Activated CD4-positive, alpha-beta T cell treated with anti-CD3 and anti-CD28 coated beads, Interleukin-2, amount 10 ng/mL, durations not matched to agents 7 days and 5 days (primary cell): ENCODE measurements around the gene ONECUT3. TPM values are rescaled to one million over a fixed set of nuclear protein-coding genes. Genes with fewer than 3 reads are reported as not detected.
"Not testable (repeated sequence)": the region's sequence is repeated elsewhere in the genome, so short reads cannot be mapped to it uniquely, and the experiment has no call there.

ENCODE experiments used
- CTCF ChIA-PET: fragments of 350-600 bp; sonication (Branson Sonifier 250); formaldehyde crosslinking; loops from one replicate; lab custom pipeline; 2021; ENCODE audit warnings: antibody characterized with exemption; lab: Charles Lee
- POLR2A ChIA-PET: fragments of 350-600 bp; sonication (Branson Sonifier 250); formaldehyde crosslinking; loops from one replicate; lab custom pipeline; 2021; ENCODE audit warnings: antibody characterized with exemption; lab: Charles Lee
- DNase-seq: peaks from one replicate; pipeline ENCODE4 v3.0.0-alpha.2; 2020
- H3K27ac Mint-ChIP-seq: one replicate; pipeline ENCODE4 v1.8.0; 2021; ENCODE audit warnings: mild to moderate bottlenecking, moderate library complexity, mixed read lengths
- H3K27me3 Mint-ChIP-seq: one replicate; pipeline ENCODE4 v1.8.0; 2021; ENCODE audit warnings: mixed read lengths
- H3K36me3 Mint-ChIP-seq: one replicate; pipeline ENCODE4 v1.8.0; 2021; ENCODE audit warnings: low read depth, mixed read lengths
- H3K4me1 Mint-ChIP-seq: one replicate; pipeline ENCODE4 v1.8.0; 2021; ENCODE audit warnings: mixed read lengths
- H3K4me3 Mint-ChIP-seq: one replicate; pipeline ENCODE4 v1.8.0; 2021; ENCODE audit warnings: mild to moderate bottlenecking, moderate library complexity, mixed read lengths
- H3K9me3 Mint-ChIP-seq: one replicate; pipeline ENCODE4 v1.8.0; 2021; ENCODE audit warnings: mixed read lengths
- total RNA-seq, 2 experiments: library from RNA; stranded (reverse); gene quantifications; one replicate each; pipeline ENCODE4 v1.2.3, GENCODE V29; 2021

ONECUT3 gene
- total RNA-seq, 2 experiments from 2014 or later = not detected

- H3K27me3 Mint-ChIP-seq = peaks cover 55% of the 10 kb centered on the region
- H3K36me3 Mint-ChIP-seq = no peaks in the 10 kb centered on the region
- DNase-seq = peak; percentile 17
- peak overlapping the region; percentile 13 for H3K4me3 Mint-ChIP-seq
- peaks cover 9% of the 10 kb centered on the region for H3K4me1 Mint-ChIP-seq
- ChIA-PET CTCF (interaction anchor here (0.6 to 0.8 kb wide), 2 partner anchors 34 to 1082 kb away, joined by 3 to 5 read pairs; no protein-coding TSS in a partner anchor), POLR2A (interaction anchor here (0.6 kb wide), 1 partner anchor 33 kb away, joined by 5 read pairs; no protein-coding TSS in a partner anchor)
- H3K9me3 Mint-ChIP-seq = no peaks in the 10 kb centered on the region
- H3K27ac Mint-ChIP-seq = peak overlapping the region; percentile 68
Observed at GRCh38 chr19:1754636-1755466, 1.5 kb downstream of the ONECUT3 start.

- ChIA-PET POLR2A (no interaction called here), CTCF (no interaction called here)
- H3K27me3 Mint-ChIP-seq = peaks cover 53% of the 10 kb centered on the region
Observed at GRCh38 chr19:1755467-1756171, 2.3 kb downstream of the ONECUT3 start.

GRCh38 chr19:1756264-1756663 is 3.0 kb downstream of the ONECUT3 start:
- H3K27me3 Mint-ChIP-seq = peaks cover 55% of the 10 kb centered on the region
- POLR2A ChIA-PET = no interaction called here
- H3K9me3 Mint-ChIP-seq = no peaks in the 10 kb centered on the region
- CTCF ChIA-PET = interaction anchor here (0.7 kb wide), 1 partner anchor 30 kb away, joined by 3 read pairs; no protein-coding TSS in a partner anchor
- no peaks in the 10 kb centered on the region for H3K36me3 Mint-ChIP-seq
- no peak for DNase-seq
- H3K27ac Mint-ChIP-seq = peak overlapping the region; percentile 13
- H3K4me3 Mint-ChIP-seq = no peak overlapping the region
- H3K4me1 Mint-ChIP-seq = peaks cover 5% of the 10 kb centered on the region

More at GRCh38 chr19:1755467-1756171, 2.3 kb downstream of the ONECUT3 start:
- H3K4me1 Mint-ChIP-seq = peaks cover 5% of the 10 kb centered on the region
- H3K36me3 Mint-ChIP-seq = no peaks in the 10 kb centered on the region
- no peaks in the 10 kb centered on the region for H3K9me3 Mint-ChIP-seq
- peak overlapping the region; percentile 5 for H3K4me3 Mint-ChIP-seq
- peak overlapping the region; percentile 37 for H3K27ac Mint-ChIP-seq
- no peak for DNase-seq

GRCh38 chr19:1756705-1757465 is 3.6 kb downstream of the ONECUT3 start:
- H3K9me3 Mint-ChIP-seq = no peaks in the 10 kb centered on the region
- ChIA-PET POLR2A (no interaction called here), CTCF (interaction anchor here (0.7 kb wide), 1 partner anchor 29 kb away, joined by 3 read pairs; no protein-coding TSS in a partner anchor)
- no peak overlapping the region for H3K4me3 Mint-ChIP-seq
- H3K27me3 Mint-ChIP-seq = peaks cover 55% of the 10 kb centered on the region
- H3K36me3 Mint-ChIP-seq = peaks cover 3% of the 10 kb centered on the region
- H3K4me1 Mint-ChIP-seq = peaks cover 5% of the 10 kb centered on the region
- no peak for DNase-seq
- peak overlapping the region; percentile 57 for H3K27ac Mint-ChIP-seq

- no peak for DNase-seq
- Mint-ChIP-seq H3K4me3 (peak overlapping the region; percentile 32), H3K27ac (no peak overlapping the region), H3K4me1 (peaks cover 5% of the 10 kb centered on the region), H3K27me3 (peaks cover 53% of the 10 kb centered on the region), H3K36me3 (peaks cover 3% of the 10 kb centered on the region), H3K9me3 (no peaks in the 10 kb centered on the region)
- ChIA-PET CTCF (no interaction called here), POLR2A (no interaction called here)
Observed at GRCh38 chr19:1757468-1758230, 4.3 kb downstream of the ONECUT3 start.

GRCh38 chr19:1758231-1758577 is 4.9 kb downstream of the ONECUT3 start:
- peaks cover 53% of the 10 kb centered on the region for H3K27me3 Mint-ChIP-seq
- ChIA-PET POLR2A (no interaction called here), CTCF (no interaction called here)
- H3K27ac Mint-ChIP-seq = no peak overlapping the region
- no peak for DNase-seq
- peaks cover 5% of the 10 kb centered on the region for H3K4me1 Mint-ChIP-seq
- peaks cover 3% of the 10 kb centered on the region for H3K36me3 Mint-ChIP-seq
- H3K9me3 Mint-ChIP-seq = no peaks in the 10 kb centered on the region
- peak overlapping the region; percentile 32 for H3K4me3 Mint-ChIP-seq

- H3K36me3 Mint-ChIP-seq = peaks cover 3% of the 10 kb centered on the region
- DNase-seq = no peak
- ChIA-PET POLR2A (no interaction called here), CTCF (no interaction called here)
- H3K9me3 Mint-ChIP-seq = no peaks in the 10 kb centered on the region
- no peak overlapping the region for H3K4me3 Mint-ChIP-seq
- no peak overlapping the region for H3K27ac Mint-ChIP-seq
- H3K4me1 Mint-ChIP-seq = peaks cover 5% of the 10 kb centered on the region
- peaks cover 63% of the 10 kb centered on the region for H3K27me3 Mint-ChIP-seq
Observed at GRCh38 chr19:1758959-1759903, 5.9 kb downstream of the ONECUT3 start.

- no peak overlapping the region for H3K4me3 Mint-ChIP-seq
- no peak for DNase-seq
- H3K27me3 Mint-ChIP-seq = peaks cover 67% of the 10 kb centered on the region
- H3K9me3 Mint-ChIP-seq = no peaks in the 10 kb centered on the region
- ChIA-PET CTCF (no interaction called here), POLR2A (no interaction called here)
- peaks cover 3% of the 10 kb centered on the region for H3K36me3 Mint-ChIP-seq
- peaks cover 5% of the 10 kb centered on the region for H3K4me1 Mint-ChIP-seq
- H3K27ac Mint-ChIP-seq = no peak overlapping the region
Observed at GRCh38 chr19:1760020-1760419, 6.7 kb downstream of the ONECUT3 start.

GRCh38 chr19:1760786-1761527 is 7.7 kb downstream of the ONECUT3 start:
- CTCF ChIA-PET, POLR2A ChIA-PET, H3K9me3 Mint-ChIP-seq, H3K4me1 Mint-ChIP-seq, H3K36me3 Mint-ChIP-seq, DNase-seq, H3K4me3 Mint-ChIP-seq, H3K27ac Mint-ChIP-seq: not testable (repeated sequence)
- H3K27me3 Mint-ChIP-seq = peaks cover 74% of the 10 kb centered on the region

- peak overlapping the region; percentile 71 for H3K27ac Mint-ChIP-seq
- H3K4me1 Mint-ChIP-seq = peaks cover 3% of the 10 kb centered on the region
- CTCF ChIA-PET = no interaction called here
- no peaks in the 10 kb centered on the region for H3K9me3 Mint-ChIP-seq
- H3K4me3 Mint-ChIP-seq = peak overlapping the region; percentile 34
- H3K27me3 Mint-ChIP-seq = peaks cover 71% of the 10 kb centered on the region
- no peak for DNase-seq
- H3K36me3 Mint-ChIP-seq = peaks cover 3% of the 10 kb centered on the region
- POLR2A ChIA-PET = no interaction called here
Observed at GRCh38 chr19:1761528-1762242, 8.4 kb downstream of the ONECUT3 start.
